ENCODE data around the gene PLCE1. TPM values are rescaled to one million over a fixed set of nuclear protein-coding genes. Genes with fewer than 3 reads are reported as not detected.

Gene PLCE1
- polyA plus RNA-seq, 2 of the 4 experiments (the other 2 are of a cell fraction) = 10.7 to 18.2 TPM

GRCh38 chr10:93995598-93996271, 2.0 kb downstream of the PLCE1 start:
- ATAC-seq (no peak), DNase-seq (ENCODE audit: low read depth in 1 of 2, low spot score in 1 of 2) (no peak), FAIRE-seq (no peak)
- 78% methylated on average over 10 of the region's 10 CpGs for WGBS (ENCODE audit: missing lambda C conversion rate)
- POLR2A ChIA-PET = no interaction called here
- TF ChIP-seq ATOH8 (CRISPR knock-in tag; IDR thresholded peaks at IDR 0.05; ENCODE audit: low read depth) (no peak), RCOR1 (IDR thresholded peaks at IDR 0.05; ENCODE audit: low read depth, low read length) (no peak), REST (IDR thresholded peaks at IDR 0.05) (no peak), ZFP36 (IDR thresholded peaks at IDR 0.05; ENCODE audit: borderline replicate concordance, partially characterized antibody) (no peak), RARB (CRISPR knock-in tag; IDR thresholded peaks at IDR 0.05) (no peak), MAFK (IDR thresholded peaks at IDR 0.05; ENCODE audit: partially characterized antibody) (no peak), BHLHE40 (IDR thresholded peaks at IDR 0.05; ENCODE audit: low read depth, low read length) (no peak), ESRRA (IDR thresholded peaks at IDR 0.05; ENCODE audit: borderline replicate concordance, low read length) (no peak), EP300 (IDR thresholded peaks at IDR 0.05) (no peak), HMGXB4 (CRISPR knock-in tag; IDR thresholded peaks at IDR 0.05; ENCODE audit: borderline replicate concordance) (no peak), CBX2 (IDR thresholded peaks at IDR 0.05; ENCODE audit: borderline replicate concordance, low read depth) (no peak), TP53 (CRISPR knock-in tag; IDR thresholded peaks at IDR 0.05) (no peak), HOXB5 (CRISPR knock-in tag; IDR thresholded peaks at IDR 0.05) (no peak), TFCP2L1 (CRISPR knock-in tag; IDR thresholded peaks at IDR 0.05) (no peak), EHMT2 (IDR thresholded peaks at IDR 0.05; ENCODE audit: low read depth) (no peak), FOXS1 (CRISPR knock-in tag; IDR thresholded peaks at IDR 0.05) (no peak), MAZ (IDR thresholded peaks at IDR 0.05; ENCODE audit: borderline replicate concordance, low read depth, low read length) (no peak)
- H3K9me3 ChIP-seq = no peaks in the 10 kb centered on the region
- H3K4me2 ChIP-seq = peak overlapping the region; percentile 71
- CTCF ChIA-PET = interaction anchor here (0.6 to 2.6 kb wide), 4 partner anchors 8 to 485 kb away, joined by 3 to 11 read pairs (median 4); no protein-coding TSS in a partner anchor
- 0 out of 6 replicates have a peak overlapping the region, but pooled peaks of 1 of the 2 experiments have one; percentile 12 for H3K27ac ChIP-seq
- peaks cover 60% of the 10 kb centered on the region for H3K4me1 ChIP-seq
- H3K4me3 ChIP-seq = peak overlapping the region; percentile 63; the same call in 1 of the 3 replicates

- Histone ChIP-seq H3K4me1 (peaks cover 60% of the 10 kb centered on the region), H3K9me3 (no peaks in the 10 kb centered on the region), H3K27ac (no peak overlapping the region), H3K4me2 (peak overlapping the region; percentile 71; the same call in 2 of the 3 replicates), H3K4me3 (no peak overlapping the region)
- 91% methylated on average over 3 of the region's 3 CpGs for WGBS (ENCODE audit: missing lambda C conversion rate)
- ATAC-seq (no peak), FAIRE-seq (no peak), DNase-seq (ENCODE audit: low read depth in 1 of 2, low spot score in 1 of 2) (no peak)
- CTCF ChIA-PET = interaction anchor here (0.6 to 2.6 kb wide), 3 partner anchors 44 to 484 kb away, joined by 3 to 11 read pairs (median 4); no protein-coding TSS in a partner anchor
- POLR2A ChIA-PET = no interaction called here
- TF ChIP-seq CEBPB (IDR thresholded peaks at IDR 0.05) = no peak
- TF ChIP-seq EHF (CRISPR knock-in tag; IDR thresholded peaks at IDR 0.05) = no peak
- no peak for TF ChIP-seq MAZ (IDR thresholded peaks at IDR 0.05; ENCODE audit: borderline replicate concordance, low read depth, low read length)
- TF ChIP-seq SREBF2 (IDR thresholded peaks at IDR 0.05) = no peak
- no peak for TF ChIP-seq FOXS1 (CRISPR knock-in tag; IDR thresholded peaks at IDR 0.05)
- TF ChIP-seq CTCF (IDR thresholded peaks at IDR 0.05) = no peak
- no peak for TF ChIP-seq MAFK (IDR thresholded peaks at IDR 0.05; ENCODE audit: partially characterized antibody)
- TF ChIP-seq TFCP2L1 (CRISPR knock-in tag; IDR thresholded peaks at IDR 0.05) = no peak
- TF ChIP-seq E2F6 (IDR thresholded peaks at IDR 0.05; ENCODE audit: borderline replicate concordance, low read depth) = no peak
- TF ChIP-seq USF2 (IDR thresholded peaks at IDR 0.05) = no peak
- no peak for TF ChIP-seq HOXA7 (CRISPR knock-in tag; IDR thresholded peaks at IDR 0.05)
- no peak for TF ChIP-seq NPAS2 (CRISPR knock-in tag; IDR thresholded peaks at IDR 0.05; ENCODE audit: borderline replicate concordance)
- TF ChIP-seq NR3C1 (IDR thresholded peaks at IDR 0.05) = no peak
- TF ChIP-seq ZC3H11A (IDR thresholded peaks at IDR 0.05) = no peak
Observed at GRCh38 chr10:93996551-93996950, 2.8 kb downstream of the PLCE1 start.
